ENCODE results near the gene DGKK.

The DGKK gene

DNA sequence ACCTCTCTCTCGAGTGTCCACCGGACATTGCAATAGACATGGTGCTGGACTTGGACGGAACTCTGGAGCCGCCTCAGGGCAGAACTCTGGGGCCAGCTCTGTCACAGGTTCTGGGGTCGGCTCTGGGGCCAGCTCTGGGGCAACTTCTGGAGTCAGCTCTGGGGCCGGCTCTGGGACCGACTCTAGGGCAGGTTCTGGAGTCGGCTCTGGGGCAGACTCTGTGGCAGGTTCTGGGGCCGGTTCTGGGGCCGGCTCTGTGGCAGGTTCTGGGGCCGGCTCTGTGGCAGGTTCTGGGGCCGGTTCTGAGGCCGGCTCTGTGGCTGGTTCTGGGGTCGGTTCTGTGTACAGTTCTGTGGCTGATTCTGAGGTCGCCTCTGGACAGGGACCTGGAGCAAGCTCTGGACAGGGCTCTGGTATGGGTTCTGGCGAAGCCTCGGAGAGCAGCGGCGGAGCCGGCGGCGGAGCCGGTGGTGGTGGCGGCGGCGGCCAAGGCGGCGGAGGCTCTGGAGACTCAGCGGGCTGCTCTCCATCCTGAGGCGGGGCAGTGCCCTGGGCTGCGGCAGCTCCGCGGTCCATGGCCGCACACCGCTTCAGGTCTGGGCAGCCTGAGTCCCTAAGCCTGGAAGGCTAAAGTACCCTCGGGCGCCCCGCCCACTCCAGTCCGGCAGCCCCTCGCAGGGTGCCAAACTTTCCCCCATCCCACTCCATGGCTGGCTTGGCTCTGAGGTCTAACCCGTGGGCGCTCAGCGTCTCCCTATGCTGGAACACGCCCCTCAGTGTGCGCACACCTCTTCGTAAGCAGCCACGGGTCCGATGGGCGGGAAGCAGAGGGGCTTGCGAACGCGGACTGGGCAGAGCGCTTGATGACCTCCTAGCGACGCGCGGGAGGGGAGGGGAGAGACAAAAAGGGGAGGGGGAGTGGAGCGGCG is at the start of gene DGKK:
Gene DGKK (minus strand): TSS at position 723 of the 929 bp plus-strand sequence. CDS start 147 bp downstream, at position 576.
- DNase-seq, result no peak

GRCh38 chrX:50514811-50515210 is 44.2 kb upstream of the DGKK start:
- no peak for DNase-seq

- DNase-seq, result no peak
Observed at GRCh38 chrX:50497114-50497513, 26.5 kb upstream of the DGKK start.

GRCh38 chrX:50495616-50496015 is 25.0 kb upstream of the DGKK start:
- no peak for DNase-seq

- no peak for DNase-seq
Observed at GRCh38 chrX:50492720-50493119, 22.1 kb upstream of the DGKK start.

- DNase-seq, result no peak
Observed at GRCh38 chrX:50484662-50485061, 14.0 kb upstream of the DGKK start.

DNA sequence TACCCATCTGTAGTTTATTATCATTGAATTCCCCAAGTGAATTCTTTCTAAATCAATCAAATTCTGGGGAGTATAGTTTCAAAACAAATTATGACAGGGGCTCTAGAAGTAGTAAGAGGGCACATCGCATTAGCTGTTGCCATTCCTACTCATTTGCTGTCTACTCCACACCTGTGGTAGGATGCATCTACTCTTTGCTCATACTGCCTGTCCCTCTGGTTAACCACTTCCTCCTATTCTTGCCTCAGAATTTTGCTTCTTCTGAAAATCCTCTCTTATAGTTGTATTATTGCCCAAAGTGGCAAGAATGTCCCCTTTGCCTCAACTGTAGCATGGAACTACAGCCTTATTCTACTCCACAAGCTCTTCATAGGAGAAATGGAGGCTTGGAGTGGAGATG is 12.7 kb upstream of the DGKK start:
- no peak for DNase-seq

DNA sequence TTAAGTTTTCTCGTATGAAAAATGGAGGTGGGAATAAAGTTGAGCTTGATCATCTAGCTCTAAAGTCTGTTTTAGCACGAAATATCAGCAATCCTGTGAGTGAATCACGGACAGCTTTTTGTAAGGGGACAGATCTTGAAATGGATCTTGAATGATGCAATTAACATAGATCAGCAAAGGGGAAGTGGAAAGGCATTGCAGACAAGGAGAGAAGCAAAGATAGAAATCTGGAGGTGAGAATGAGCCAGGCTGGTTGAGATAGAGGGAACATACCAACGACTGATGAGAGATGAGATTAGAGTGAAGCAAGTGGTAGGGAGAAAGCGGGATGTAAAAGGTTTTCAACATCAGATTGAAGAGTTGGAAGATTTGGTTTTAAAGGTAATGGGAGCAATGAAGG is 4.6 kb upstream of the DGKK start:
- no peak for DNase-seq

DNA sequence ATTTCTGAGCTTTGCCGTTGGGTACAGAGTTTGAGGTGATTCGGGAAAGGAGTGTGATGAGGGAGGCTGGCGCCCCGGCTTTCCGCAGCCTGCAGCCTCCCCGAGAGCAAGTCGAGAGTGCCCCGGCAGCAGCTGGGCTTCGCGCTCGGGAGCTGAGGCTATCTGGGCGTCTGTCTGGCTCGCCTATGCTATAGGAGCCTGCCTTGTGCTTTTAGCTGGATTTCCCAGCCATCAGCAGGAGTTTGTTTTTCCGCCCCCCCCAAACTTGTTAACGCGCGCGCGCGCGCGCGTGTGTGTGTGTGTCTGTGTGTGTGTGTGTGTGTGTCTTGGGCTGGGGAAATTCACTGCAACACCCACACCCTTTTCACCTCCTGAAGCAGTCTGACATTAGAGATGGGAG is 765 bp upstream of the DGKK start:
- no peak for DNase-seq

GRCh38 chrX:50469206-50469605 is 1.4 kb downstream of the DGKK start:
- DNase-seq, result no peak

- DNase-seq, result no peak
Observed at GRCh38 chrX:50459615-50460014, 11.0 kb downstream of the DGKK start.

GRCh38 chrX:50458483-50458882 is 12.1 kb downstream of the DGKK start:
- no peak for DNase-seq

DNA sequence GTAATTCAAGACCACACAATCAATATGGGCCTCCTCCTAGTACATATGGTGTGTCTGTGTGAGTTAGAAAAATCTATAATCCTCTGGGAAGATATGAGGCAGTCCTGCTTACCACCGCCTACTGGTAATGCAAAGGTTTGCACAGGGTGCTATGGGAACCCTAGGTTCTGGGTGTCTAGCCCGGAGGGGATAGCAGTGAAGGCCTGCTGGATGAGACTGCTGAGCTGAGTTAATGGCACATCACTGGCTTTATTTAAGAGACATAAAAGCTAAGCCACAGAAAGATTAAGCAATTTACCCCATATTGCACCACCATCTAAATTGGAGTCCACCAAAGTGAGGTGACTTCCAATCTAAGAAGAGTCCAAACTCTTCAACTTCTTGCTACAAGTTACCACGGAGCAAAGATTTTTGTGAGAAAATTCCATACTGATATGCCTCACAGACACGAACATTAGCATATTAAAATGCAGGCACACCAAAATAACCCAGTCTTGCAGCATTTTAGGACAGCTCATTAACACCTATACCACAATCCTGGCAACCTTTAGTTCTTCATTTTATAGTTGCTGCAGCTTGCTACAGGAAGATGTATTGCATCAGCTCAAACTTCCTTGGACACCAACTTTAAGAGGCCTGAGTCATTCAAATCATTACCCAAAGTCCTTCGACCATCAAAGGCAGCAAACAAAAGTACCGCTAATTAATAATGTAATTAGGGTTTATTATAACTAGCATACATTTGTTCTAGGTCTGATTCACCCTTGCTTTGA is 13.7 kb downstream of the DGKK start:
- no peak for DNase-seq

- no peak for DNase-seq
Observed at GRCh38 chrX:50452782-50453181, 17.8 kb downstream of the DGKK start.

DNA sequence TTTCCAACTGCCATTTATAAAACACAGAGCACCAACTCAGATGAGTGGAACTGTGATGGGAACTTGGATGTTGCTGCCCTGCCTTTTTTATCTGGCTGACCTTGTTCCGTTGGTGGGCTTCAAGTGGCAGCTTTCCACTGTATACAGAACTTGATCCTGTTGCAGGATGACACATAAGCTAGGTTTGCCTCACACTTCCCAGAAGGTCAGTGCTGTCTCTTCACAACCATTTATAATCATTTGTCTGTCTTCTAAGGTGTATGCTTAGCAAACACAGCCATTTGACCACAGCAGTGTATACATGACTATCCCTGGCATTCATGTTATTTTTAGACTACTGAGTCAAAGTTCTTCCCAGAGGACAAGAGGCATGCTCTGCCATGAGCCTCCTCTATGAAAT is 20.3 kb downstream of the DGKK start:
- no peak for DNase-seq

GRCh38 chrX:50448565-50448964 is 22.1 kb downstream of the DGKK start:
- DNase-seq, result no peak

GRCh38 chrX:50447535-50447934 is 23.1 kb downstream of the DGKK start:
- no peak for DNase-seq

- no peak for DNase-seq
Observed at GRCh38 chrX:50442426-50443116, 28.1 kb downstream of the DGKK start.

DNA sequence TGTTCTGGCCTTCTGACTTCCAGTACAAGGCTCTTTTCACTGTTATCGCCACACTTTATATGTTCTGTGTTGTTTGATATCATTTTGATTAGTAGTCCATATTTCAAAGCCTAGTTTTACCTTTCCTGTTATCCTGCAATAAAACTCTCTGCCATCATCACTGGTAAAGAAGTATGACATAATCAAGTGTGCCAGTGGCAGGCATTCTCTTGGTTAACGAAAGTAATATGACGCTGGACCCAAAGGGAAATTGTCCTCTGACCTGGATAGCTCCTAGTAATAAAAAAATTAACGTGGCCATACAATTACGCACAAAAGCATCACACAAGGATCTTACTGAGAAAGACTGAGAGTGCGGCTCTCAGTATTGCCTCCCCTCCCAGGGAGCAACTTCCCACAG is 33.8 kb downstream of the DGKK start:
- DNase-seq, result no peak

DNA sequence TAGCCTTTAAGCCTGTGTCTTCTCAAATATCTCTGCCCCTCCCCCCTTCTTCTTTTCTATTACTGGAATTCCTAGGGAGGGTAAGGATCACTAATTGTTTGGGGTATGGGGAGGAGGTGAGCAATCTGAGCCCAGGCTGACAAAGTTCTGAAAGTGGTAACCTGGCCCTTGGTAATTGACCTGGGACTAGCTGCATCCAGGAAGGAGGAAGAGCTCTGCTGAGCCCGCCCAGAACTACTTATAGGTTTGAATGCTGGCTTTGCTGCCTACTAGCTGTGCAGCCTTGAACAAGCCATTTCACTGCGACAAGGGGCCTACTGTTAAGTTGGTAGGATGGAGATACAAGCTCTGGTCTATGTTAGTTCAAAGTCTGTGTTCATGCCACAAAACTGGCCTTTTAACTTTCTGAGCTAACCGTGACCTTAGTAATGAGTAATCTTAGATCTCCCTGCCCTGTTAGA is 37.8 kb downstream of the DGKK start:
- DNase-seq, result no peak

DNA sequence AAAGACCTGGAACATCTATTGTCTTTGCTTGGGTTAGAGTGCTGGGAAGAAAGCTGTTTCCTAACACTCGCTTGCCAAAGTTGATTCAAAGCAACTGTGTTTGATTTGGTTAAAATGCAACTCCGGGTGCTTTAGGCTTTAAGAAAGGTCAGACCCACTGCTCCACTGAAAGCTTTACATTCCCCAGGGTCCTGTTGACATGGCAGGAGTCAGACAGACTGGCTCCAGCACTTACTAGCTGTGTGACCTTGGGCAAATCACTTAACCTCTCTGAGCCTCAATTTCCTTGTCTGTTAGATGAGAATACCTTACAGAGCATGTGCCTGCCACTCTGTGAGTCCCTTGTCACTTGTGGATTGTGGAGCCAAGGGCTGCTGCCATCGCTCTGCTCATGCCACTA is 39.0 kb downstream of the DGKK start:
- DNase-seq, result no peak

DNA sequence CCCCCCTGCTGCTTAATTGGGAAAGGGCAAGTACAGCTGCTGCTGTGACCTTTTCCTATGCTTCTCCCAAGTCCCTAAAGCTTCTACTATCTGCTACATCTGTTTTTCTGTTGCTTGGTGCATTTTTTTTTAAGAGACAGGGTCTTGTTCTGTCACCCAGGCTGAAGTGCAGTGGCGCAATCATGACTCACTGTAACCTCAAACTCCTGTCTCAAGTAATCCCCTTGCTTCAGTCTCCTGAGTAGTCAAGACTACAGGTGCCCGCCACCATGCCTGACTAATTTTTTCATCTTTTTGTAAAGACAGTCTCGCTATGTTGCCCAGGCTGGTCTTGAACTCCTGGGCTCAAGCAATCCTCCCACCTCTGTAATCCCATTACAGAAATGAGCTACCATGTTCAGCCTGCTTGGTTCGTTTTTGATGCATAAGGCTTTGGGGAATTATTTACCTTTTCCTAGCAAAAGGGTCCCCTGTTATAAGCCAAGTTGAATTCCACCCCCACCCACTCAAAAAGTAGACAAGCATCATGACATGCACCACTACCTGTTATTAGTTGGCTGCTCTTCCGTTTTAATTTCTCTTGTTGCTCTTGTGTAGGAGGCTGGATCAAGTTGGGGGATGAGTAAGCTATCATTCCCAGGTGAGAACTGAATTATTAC is 39.6 kb downstream of the DGKK start:
- DNase-seq, result no peak

- DNase-seq, result no peak
Observed at GRCh38 chrX:50428174-50428573, 42.5 kb downstream of the DGKK start.

Data from activated gamma-delta T cell treated with Interleukin-2 at 50 U/mL for 16 hours (primary cell).